Sigmoid colon (tissue), 4 donors: ENCODE data around the gene POLR3H.

ENCODE experiments used
- POLR2A ChIP-seq, 2 donors: fragments of 450-650 bp; IDR thresholded peaks; one replicate each; pipeline ENCODE4 v1.6.1; 2016; ENCODE audit warnings: antibody characterized with exemption in 2 of 2, mild to moderate bottlenecking in 2 of 2, moderate library complexity in 2 of 2
- POLR2AphosphoS5 ChIP-seq, 4 donors: sonication (generic); formaldehyde crosslinking; IDR thresholded peaks; one replicate each; pipeline ENCODE4 v1.6.1; 2017; ENCODE audit warnings: antibody characterized with exemption in 4 of 4
- TF ChIP-seq, protein P1 (sequence below), 4 experiments: fragments of 450-650 bp in 3 of 4; fragments of 200-600 bp in 1 of 4; IDR thresholded peaks; one replicate each; pipeline ENCODE4 v1.5.1; 2016 to 2019; ENCODE audit warnings: antibody characterized with exemption in 4 of 4, mild to moderate bottlenecking in 3 of 4, moderate library complexity in 2 of 4

DNA sequence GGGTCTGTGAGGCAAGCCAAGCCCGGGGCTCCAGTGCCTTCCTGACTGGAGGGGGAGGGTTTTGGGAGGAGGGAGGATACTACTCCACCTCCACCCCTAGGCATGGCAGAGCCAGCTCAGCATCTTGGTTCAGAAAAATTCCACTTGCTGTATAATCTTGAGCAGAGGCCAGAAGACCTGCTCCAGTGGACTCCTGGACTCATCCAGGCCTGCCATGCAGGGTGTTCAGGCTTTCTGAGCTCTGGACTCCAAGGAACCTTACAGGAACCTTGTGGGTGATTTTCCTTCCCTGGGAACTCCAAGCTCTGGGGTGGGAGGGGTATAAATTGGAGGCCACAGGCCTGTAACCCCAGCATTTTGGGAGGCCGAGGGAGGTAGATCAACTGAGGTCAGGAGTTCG, 26.0 kb upstream of the POLR3H start:
- TF ChIP-seq POLR2A (IDR thresholded peaks at IDR 0.05): no peak
- TF ChIP-seq, protein P1, sequence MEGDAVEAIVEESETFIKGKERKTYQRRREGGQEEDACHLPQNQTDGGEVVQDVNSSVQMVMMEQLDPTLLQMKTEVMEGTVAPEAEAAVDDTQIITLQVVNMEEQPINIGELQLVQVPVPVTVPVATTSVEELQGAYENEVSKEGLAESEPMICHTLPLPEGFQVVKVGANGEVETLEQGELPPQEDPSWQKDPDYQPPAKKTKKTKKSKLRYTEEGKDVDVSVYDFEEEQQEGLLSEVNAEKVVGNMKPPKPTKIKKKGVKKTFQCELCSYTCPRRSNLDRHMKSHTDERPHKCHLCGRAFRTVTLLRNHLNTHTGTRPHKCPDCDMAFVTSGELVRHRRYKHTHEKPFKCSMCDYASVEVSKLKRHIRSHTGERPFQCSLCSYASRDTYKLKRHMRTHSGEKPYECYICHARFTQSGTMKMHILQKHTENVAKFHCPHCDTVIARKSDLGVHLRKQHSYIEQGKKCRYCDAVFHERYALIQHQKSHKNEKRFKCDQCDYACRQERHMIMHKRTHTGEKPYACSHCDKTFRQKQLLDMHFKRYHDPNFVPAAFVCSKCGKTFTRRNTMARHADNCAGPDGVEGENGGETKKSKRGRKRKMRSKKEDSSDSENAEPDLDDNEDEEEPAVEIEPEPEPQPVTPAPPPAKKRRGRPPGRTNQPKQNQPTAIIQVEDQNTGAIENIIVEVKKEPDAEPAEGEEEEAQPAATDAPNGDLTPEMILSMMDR (IDR thresholded peaks at IDR 0.05): no peak
- no peak for TF ChIP-seq POLR2AphosphoS5 (IDR thresholded peaks at IDR 0.05)
